Liver (tissue), 9 donors: ENCODE measurements around the gene MISP3. TPM values are rescaled to one million over a fixed set of nuclear protein-coding genes. Genes with fewer than 3 reads are reported as not detected.

Experiments
- DNase-seq: peaks from one replicate; pipeline ENCODE4 v3.0.0-alpha.2; 2017; ENCODE audit warnings: low spot score
- H3K27ac ChIP-seq, 2 donors: one replicate each; pipeline ENCODE4 v1.7.0; 2013; ENCODE audit warnings: inconsistent platforms in 2 of 2, low read length in 2 of 2, control low read depth in 1 of 2, low read depth in 1 of 2, mild to moderate bottlenecking in 1 of 2
- H3K27me3 ChIP-seq, 4 donors: one replicate each; pipeline versions ENCODE4 v1.6.1 to v1.7.0; 2013; ENCODE audit warnings: low read length in 3 of 4, inconsistent platforms in 1 of 4, mild to moderate bottlenecking in 1 of 4, moderate library complexity in 1 of 4; ENCODE audit not compliant: control insufficient read depth in 4 of 4, insufficient read depth in 4 of 4
- H3K36me3 ChIP-seq, 4 donors: one replicate each; pipeline versions ENCODE4 v1.6.1 to v1.7.0; 2013; ENCODE audit warnings: low read length in 3 of 4, mild to moderate bottlenecking in 3 of 4, low read depth in 1 of 4, moderate library complexity in 1 of 4; ENCODE audit not compliant: control insufficient read depth in 4 of 4, insufficient read depth in 3 of 4
- H3K4me1 ChIP-seq, 4 donors: one replicate each; pipeline versions ENCODE4 v1.6.1 to v1.7.0; 2013; ENCODE audit warnings: low read length in 3 of 4, mild to moderate bottlenecking in 3 of 4, moderate library complexity in 1 of 4; ENCODE audit not compliant: control insufficient read depth in 4 of 4, insufficient read depth in 4 of 4
- H3K4me3 ChIP-seq, 3 donors: one replicate each; pipeline versions ENCODE4 v1.6.1 to v1.7.0; 2013; ENCODE audit warnings: low read length in 3 of 3, control low read depth in 1 of 3, low read depth in 1 of 3, mild to moderate bottlenecking in 1 of 3
- H3K9ac ChIP-seq, 2 donors: one replicate each; pipeline ENCODE4 v1.7.0; 2013; ENCODE audit warnings: low read length in 2 of 2, mild to moderate bottlenecking in 2 of 2, moderate library complexity in 2 of 2, control low read depth in 1 of 2, low read depth in 1 of 2
- H3K9me3 ChIP-seq, 4 donors: one replicate each; pipeline versions ENCODE4 v1.6.1 to v1.7.0; 2013; ENCODE audit warnings: low read length in 3 of 4; ENCODE audit not compliant: control insufficient read depth in 4 of 4
- CTCF ChIP-seq: fragments of 150-350 bp; IDR thresholded peaks from 2 replicates; pipeline ENCODE4 v1.5.1; 2017; ENCODE audit warnings: improper control_type of control experiment, low read depth, low read length; ENCODE audit not compliant: missing input control
- EGR1 ChIP-seq, 2 donors: IDR thresholded peaks; 2 replicates each; pipeline ENCODE4 v1.6.1; 2016 to 2018; ENCODE audit warnings: antibody characterized with exemption in 2 of 2, low read depth in 2 of 2
- FOXA1 ChIP-seq: IDR thresholded peaks from 2 replicates; pipeline ENCODE4 v1.6.1; 2016; ENCODE audit warnings: antibody characterized with exemption
- FOXA2 ChIP-seq: IDR thresholded peaks from 2 replicates; pipeline ENCODE4 v1.6.1; 2016; ENCODE audit warnings: antibody characterized with exemption
- GABPA ChIP-seq, 2 donors: IDR thresholded peaks in 1 of 2; conservative IDR thresholded peaks in 1 of 2; 2 replicates each; pipeline ENCODE4 v1.6.1; 2016; ENCODE audit warnings: antibody characterized with exemption in 2 of 2, mild to moderate bottlenecking in 1 of 2, moderate library complexity in 1 of 2
- HNF4A ChIP-seq, 2 donors: conservative IDR thresholded peaks; 2 replicates each; pipeline ENCODE4 v1.6.1; 2016; ENCODE audit warnings: antibody characterized with exemption in 2 of 2, mild to moderate bottlenecking in 2 of 2
- HNF4G ChIP-seq: IDR thresholded peaks from 2 replicates; pipeline ENCODE4 v1.6.1; 2016; ENCODE audit warnings: antibody characterized with exemption
- JUND ChIP-seq, 2 donors: IDR thresholded peaks; 2 replicates each; pipeline ENCODE4 v1.6.1; 2016; ENCODE audit warnings: antibody characterized with exemption in 2 of 2
- MAX ChIP-seq: IDR thresholded peaks from 2 replicates; pipeline ENCODE4 v1.6.1; 2016; ENCODE audit warnings: antibody characterized with exemption
- NR2F2 ChIP-seq: IDR thresholded peaks from 2 replicates; pipeline ENCODE4 v1.6.1; 2016; ENCODE audit warnings: antibody characterized with exemption
- RAD21 ChIP-seq, 2 donors: IDR thresholded peaks; 2 replicates each; pipeline ENCODE4 v1.6.1; 2016; ENCODE audit warnings: antibody characterized with exemption in 2 of 2, mild to moderate bottlenecking in 2 of 2
- REST ChIP-seq: IDR thresholded peaks from 2 replicates; pipeline ENCODE4 v1.6.1; 2016; ENCODE audit warnings: antibody characterized with exemption, mild to moderate bottlenecking
- RXRA ChIP-seq, 2 donors: IDR thresholded peaks; 2 replicates each; pipeline ENCODE4 v1.6.1; 2017 to 2018; ENCODE audit warnings: antibody characterized with exemption in 2 of 2, mild to moderate bottlenecking in 1 of 2
- SP1 ChIP-seq: IDR thresholded peaks from 2 replicates; pipeline ENCODE4 v1.6.1; 2018; ENCODE audit warnings: antibody characterized with exemption, mild to moderate bottlenecking
- TAF1 ChIP-seq: conservative IDR thresholded peaks from 2 replicates; pipeline ENCODE4 v1.6.1; 2016; ENCODE audit warnings: antibody characterized with exemption, mild to moderate bottlenecking
- YY1 ChIP-seq: IDR thresholded peaks from 2 replicates; pipeline ENCODE4 v1.6.1; 2016; ENCODE audit warnings: antibody characterized with exemption, mild to moderate bottlenecking
- WGBS: extraction: QIAGEN DNeasy Blood & Tissue Kit; methylation state at CpG from one replicate; pipeline ENCODE4 v1.1.7; 2013; 5-methylcytosine and 5-hydroxymethylcytosine counted together
- polyA plus RNA-seq, 2 donors: library from polyadenylated mRNA; stranded (reverse) in 1 of 2; unstranded in 1 of 2; fragments of 200-250 nt in 1 of 2; fragments of >200 nt in 1 of 2; fragmentation: Nextera tagmentation in 1 of 2; extraction: Ambion mirVana in 1 of 2; gene quantifications; one replicate each; pipeline versions ENCODE4 v1.2.1 to v1.2.3, GENCODE V29; 2013 to 2015
- total RNA-seq, 2 donors: library from RNA; depleted of rRNA; stranded (reverse); fragments of >200 nt; gene quantifications; one replicate each; pipeline ENCODE4 v1.2.3, GENCODE V29; 2014
- TF ChIP-seq, protein P1 (sequence below): IDR thresholded peaks from 2 replicates; pipeline ENCODE4 v1.6.1; 2016; ENCODE audit warnings: antibody characterized with exemption
- donor health status: healthy.
- donor health status: healthy.
- donor health status: healthy.
- donor health status: healthy.
- donor health status: healthy.

Gene MISP3
- total and polyA plus RNA-seq, 4 donors, result 0.28 to 3.9 (median 2.8) TPM

- DNase-seq, result no peak
- Histone ChIP-seq H3K9me3 (no peaks in the 10 kb centered on the region), H3K27ac (no peak overlapping the region), H3K36me3 (no peaks in the 10 kb centered on the region), H3K27me3 (no peaks in the 10 kb centered on the region), H3K4me1 (peaks cover 0 to 12% (median 4%) of the 10 kb centered on the region in 4 donors), H3K4me3 (no peak overlapping the region), H3K9ac (no peak overlapping the region)
- 71% methylated on average over 2 of the region's 2 CpGs for WGBS
- TF ChIP-seq JUND (IDR thresholded peaks at IDR 0.05), result no peak
- no peak for TF ChIP-seq CTCF
- no peak for TF ChIP-seq SP1
- TF ChIP-seq MAX, result no peak
- TF ChIP-seq YY1, result no peak
- TF ChIP-seq HNF4G, result no peak
- no peak for TF ChIP-seq RXRA (IDR thresholded peaks at IDR 0.05)
- no peak for TF ChIP-seq FOXA2
- TF ChIP-seq HNF4A (conservative IDR thresholded peaks at IDR 0.05), result no peak
- TF ChIP-seq NR2F2, result no peak
- TF ChIP-seq EGR1 (IDR thresholded peaks at IDR 0.05; ENCODE audit: low read depth in 2 of 2), result no peak
- no peak for TF ChIP-seq RAD21 (IDR thresholded peaks at IDR 0.05)
- TF ChIP-seq GABPA (IDR thresholded peaks at IDR 0.05 in 1 of 2, conservative IDR thresholded peaks at IDR 0.05 in 1 of 2), result no peak
- TF ChIP-seq FOXA1, result no peak
- TF ChIP-seq, protein P1, sequence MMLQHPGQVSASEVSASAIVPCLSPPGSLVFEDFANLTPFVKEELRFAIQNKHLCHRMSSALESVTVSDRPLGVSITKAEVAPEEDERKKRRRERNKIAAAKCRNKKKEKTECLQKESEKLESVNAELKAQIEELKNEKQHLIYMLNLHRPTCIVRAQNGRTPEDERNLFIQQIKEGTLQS, result no peak
Measured at GRCh38 chr19:14066134-14066533, 6.5 kb upstream of the MISP3 start.

- no peak for DNase-seq
- TF ChIP-seq HNF4A (conservative IDR thresholded peaks at IDR 0.05) (no peak), FOXA1 (no peak), SP1 (no peak), FOXA2 (no peak), RAD21 (IDR thresholded peaks at IDR 0.05) (no peak), GABPA (IDR thresholded peaks at IDR 0.05 in 1 of 2, conservative IDR thresholded peaks at IDR 0.05 in 1 of 2) (no peak), TAF1 (no peak), RXRA (IDR thresholded peaks at IDR 0.05) (no peak), REST (no peak), JUND (IDR thresholded peaks at IDR 0.05) (no peak), CTCF (no peak), MAX (no peak), YY1 (no peak), HNF4G (no peak)
- H3K27ac ChIP-seq, result no peak overlapping the region
- peaks cover 0 to 39% (median 24%) of the 10 kb centered on the region in 4 donors for H3K4me1 ChIP-seq
- no peak overlapping the region for H3K4me3 ChIP-seq
- 97% methylated on average over 43 of the region's 43 CpGs for WGBS
- no peaks in the 10 kb centered on the region for H3K9me3 ChIP-seq
- H3K36me3 ChIP-seq, result no peaks in the 10 kb centered on the region
- no peak overlapping the region for H3K9ac ChIP-seq
- H3K27me3 ChIP-seq, result no peaks in the 10 kb centered on the region
Measured at GRCh38 chr19:14070268-14071050, 2.1 kb upstream of the MISP3 start.
